GM18520 (cell line): ENCODE measurements around the gene C1QTNF5.

ENCODE experiments used
- ATAC-seq: cut with Tn5 transposase; IDR thresholded peaks from one replicate; pipeline ENCODE4 v1.9.1; 2021; ENCODE audit not compliant: unreplicated experiment

The C1QTNF5 gene

DNA sequence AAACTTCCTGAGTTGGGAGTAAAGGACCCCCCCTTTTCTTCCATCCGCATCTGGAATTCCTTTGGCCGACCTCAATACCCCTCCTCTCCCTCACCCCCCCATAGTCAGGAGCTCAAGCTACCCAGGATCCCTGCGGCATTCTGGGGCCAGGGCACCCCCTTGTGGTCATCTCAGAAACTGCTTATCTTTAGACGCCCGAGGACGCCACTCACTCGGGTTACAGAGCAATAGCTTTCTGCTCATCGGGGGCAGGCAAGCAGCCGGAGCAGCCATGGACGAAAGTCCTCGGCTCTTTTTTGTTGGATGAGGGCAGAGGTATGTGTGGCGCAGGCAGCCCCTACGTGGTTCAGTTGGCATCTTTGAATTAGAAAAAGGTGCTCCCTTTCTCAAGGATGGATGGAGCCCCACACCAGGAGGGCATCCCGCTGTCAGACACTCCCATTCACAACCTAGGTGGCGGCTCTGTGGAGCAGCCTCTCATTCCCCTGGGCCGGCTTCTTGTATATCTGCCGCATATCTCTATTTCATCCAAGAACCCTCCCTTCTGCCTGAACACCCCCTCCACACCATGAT, 2.3 kb downstream of the C1QTNF5 start:
- no peak for ATAC-seq

DNA sequence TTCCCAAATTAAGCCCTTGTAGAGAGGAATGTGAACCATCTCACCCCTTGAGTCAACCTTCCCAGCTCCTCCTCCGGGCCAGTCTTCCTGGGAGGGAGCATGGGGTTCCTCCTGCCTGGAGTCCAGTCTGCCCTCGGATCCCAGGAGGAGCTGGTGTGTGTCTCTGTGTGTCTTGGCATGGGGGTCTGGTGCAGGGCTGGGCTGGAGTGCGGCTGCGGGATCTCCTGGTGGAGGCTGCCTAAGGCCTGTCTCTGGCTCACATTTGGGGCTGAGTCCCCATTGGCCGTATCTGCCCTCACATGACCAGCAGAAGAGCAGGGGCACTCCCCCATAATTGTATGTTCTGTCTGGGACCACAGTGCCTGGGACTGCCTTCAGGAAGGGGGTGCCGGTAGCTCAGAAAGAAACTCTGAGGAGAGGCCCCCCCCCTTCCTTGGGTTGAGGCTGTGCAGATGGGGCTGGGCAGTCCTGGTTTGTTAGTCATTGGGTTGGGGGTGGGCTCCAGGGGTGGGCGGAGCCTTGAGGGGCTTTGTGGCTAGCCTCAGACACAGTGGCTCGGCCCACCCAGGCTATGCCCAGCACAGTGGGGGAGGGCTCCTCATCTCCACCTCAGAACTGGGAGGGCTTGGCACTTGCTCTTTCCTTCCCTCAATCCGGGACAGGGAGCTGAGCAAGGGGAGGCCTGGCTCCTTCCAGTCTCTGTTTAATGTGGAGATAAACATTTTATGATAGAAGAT, 2.9 kb downstream of the C1QTNF5 start:
- no peak for ATAC-seq

DNA sequence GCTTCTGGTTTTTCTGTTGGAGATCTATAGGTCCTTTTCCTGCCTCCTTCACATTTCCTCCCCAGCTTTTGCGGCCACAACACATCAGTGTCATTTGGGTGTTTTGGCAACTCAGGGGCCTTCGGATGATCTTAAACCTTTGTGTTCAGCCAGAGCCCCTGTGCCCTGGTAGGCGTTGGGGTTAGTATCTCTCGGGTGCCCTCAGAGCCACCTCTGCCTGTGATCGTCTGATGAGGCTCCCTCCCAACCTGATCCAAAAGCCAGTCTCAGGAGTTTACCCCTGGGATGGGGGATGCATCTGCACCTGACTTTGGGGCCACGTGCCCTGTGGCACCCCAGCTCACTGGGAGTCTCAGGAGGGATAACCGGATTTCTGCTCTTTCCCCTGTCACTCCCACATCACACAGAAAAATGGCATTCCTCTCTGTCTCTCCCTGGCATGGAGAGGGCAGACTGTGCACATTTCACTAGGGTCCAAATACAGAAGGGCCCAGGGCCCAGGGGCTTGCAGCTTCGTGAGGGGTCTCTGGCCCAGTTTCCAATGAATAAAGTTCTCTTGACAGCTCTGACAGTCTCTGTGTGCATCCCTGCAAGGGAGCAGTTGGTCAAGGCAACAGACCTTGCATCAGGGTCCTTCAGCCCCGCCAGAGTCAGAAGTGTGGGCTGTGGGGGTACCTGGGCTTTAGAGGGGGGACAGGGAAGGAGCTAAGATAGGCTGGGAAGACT, 3.8 kb downstream of the C1QTNF5 start:
- no peak for ATAC-seq

DNA sequence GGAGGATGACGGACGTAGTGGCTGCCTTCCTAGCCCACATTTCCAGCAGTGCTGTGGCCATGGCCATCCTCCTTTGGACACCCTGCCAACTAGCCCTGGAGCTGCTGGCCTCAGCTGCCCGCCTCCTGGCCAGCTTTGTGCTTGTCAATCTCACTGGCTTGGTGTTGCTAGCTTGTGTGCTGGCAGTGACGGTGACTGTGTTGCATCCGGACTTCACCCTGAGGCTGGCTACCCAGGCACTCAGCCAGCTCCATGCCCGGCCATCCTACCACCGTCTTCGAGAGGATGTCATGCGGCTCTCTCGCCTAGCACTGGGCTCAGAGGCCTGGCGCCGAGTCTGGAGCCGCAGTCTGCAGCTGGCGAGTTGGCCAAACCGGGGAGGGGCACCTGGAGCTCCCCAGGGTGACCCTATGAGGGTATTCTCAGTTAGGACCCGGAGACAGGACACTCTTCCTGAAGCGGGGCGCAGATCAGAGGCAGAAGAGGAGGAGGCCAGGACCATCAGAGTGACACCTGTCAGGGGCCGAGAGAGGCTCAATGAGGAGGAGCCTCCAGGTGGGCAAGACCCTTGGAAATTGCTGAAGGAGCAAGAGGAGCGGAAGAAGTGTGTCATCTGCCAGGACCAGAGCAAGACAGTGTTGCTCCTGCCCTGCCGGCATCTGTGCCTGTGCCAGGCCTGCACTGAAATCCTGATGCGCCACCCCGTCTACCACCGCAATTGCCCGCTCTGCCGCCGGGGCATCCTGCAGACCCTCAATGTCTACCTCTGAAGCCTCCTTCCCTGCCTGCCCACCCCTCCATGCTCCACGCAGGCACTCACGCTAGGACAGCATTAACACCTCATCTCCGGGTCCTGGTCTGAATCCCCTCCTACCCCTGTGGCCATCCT, 4.8 kb downstream of the C1QTNF5 start:
- no peak for ATAC-seq

DNA sequence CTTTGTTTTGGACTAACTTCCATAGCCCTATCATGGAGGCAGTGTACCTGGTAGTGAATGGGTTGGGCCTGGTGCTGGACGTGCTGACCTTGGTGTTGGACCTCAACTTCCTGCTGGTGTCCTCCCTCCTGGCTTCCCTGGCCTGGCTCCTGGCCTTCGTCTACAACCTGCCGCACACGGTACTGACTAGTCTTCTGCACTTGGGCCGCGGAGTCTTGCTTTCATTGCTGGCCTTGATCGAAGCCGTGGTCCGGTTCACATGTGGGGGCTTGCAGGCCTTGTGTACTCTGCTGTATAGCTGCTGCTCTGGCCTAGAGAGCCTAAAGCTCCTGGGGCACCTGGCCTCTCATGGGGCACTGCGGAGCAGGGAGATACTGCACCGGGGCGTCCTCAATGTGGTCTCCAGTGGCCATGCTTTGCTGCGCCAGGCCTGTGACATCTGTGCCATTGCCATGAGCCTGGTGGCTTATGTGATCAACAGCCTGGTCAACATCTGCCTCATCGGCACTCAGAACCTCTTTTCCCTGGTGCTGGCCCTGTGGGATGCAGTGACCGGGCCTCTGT, 5.5 kb downstream of the C1QTNF5 start:
- ATAC-seq = no peak

DNA sequence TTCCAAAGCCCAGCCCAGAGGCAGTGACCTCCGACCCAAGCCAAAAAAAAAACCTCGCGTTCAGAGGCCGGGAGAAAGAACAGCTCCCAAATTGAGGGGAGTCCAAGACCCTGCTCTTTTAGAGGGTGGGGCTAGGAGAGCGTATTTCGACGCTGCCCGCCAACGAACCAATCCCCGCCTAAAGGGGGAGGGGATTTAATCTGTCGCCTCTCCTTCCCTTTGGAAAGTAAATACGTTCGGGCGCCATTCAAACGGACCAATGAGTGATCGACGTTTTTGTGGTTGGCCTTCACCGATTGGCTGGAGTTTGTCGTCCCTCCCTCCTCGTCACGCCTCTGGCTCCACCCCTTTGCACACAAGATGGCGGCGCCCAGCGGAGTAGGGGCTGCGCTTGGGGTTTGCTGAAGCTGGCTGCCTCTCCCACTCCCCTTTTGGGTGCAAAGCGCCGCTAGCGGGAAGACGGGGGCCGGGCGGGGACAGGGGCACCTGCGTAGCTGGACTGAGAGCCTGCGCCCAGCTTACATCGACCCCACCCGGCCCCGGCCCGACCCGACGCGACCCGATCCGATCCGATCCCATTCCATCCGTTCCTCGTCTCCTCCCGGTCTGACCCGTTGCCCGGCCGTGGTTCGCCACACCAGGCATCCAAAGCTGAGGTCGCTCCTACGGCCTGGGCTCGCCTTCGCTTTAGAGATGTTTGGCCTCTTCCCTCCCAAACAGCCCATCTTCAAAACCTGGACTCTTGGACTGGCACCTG, 6.3 kb downstream of the C1QTNF5 start, which contains the start of gene RNF26:
Gene RNF26 (plus strand): TSS at position 354 of the 757 bp plus-strand sequence. CDS start 596 bp downstream, outside the sequence.
- peak; percentile 91 for ATAC-seq

DNA sequence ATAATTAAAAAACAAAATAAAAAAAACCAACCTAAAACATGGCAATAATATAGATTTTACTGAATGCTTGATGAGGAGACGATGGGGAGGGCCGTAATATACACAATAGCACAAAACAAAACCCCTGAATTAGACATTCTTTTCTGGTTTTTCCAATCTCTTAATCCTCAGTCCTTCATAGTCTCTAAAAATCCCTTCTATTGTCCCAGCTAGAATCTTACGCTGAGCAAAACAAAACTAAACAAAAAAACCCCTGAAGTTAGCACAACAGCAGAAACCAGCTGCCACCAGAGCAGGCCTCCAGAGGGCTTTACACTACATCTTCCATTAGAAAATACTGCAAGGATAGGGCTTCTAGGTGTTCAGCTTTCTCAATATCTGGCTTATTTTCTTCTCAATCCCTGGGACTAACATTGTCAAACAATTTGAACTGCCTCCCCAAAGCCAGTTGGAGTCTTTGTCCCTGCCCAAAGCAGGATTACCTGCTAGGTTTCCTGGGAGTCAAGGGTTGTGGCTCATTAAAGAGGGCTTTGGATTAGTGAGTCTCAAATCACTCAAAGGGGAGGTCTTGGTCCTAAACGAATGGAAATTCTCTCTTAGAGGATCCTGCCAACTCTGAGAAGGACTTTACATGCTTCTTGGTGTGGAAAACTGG, 8.4 kb downstream of the C1QTNF5 start:
- ATAC-seq = no peak

DNA sequence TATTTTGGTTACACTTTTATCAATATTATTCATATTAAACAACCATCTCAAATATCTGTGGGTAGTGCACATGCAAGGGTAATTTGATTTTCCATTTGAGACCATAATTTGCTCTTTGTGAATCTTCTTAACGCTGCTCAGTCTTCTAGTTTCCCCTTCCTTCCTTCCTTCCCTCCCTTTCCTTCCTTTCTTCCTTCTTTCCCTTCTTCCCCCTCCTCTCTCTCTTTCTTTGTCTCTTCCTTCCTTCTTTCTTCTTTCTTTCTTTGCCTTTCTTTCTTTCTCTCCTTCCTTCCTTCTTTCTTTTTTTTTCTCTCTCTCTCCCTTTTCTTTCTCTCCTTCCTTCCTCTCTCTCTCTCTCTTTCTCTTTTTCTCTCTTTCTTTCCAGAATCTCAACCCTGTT, 10.4 kb downstream of the C1QTNF5 start:
- ATAC-seq = no peak

DNA sequence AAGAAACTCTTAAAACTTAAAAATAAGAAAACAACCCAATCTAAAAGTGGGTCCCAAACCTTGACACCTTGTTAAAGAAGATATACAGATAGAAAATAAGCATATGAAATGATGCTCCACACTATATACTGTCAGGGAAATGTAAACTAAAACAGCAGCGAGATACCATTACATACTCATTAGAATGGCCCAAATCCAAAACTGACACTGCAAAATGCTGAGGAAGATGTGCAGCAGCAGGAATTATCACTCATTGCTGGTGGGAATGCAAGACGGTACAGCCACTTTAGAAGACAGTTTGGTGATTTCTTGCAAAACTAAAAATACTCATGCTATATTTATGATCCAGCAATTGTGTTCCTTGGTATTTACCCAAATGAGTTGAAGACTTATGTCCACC, 11.4 kb downstream of the C1QTNF5 start:
- no peak for ATAC-seq

DNA sequence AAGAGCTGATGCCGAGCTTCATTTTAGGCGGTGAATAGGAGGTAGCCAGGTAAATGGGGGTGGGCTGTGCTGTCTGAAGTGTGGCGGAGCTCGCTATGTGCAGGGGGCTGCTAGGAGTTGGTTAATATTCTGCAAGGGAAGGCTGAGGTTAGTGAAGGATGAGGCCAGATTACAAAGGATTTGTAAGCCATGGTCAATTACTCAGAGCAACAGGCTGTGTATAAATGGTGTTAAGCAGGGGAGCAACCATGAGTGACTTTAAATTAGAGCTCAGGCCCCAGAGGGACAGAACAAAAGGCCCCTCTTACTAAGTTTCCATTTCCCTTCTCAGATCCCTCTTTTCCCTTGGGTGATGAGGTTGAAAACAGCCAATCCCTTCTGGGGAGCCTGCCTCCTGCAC, 16.5 kb downstream of the C1QTNF5 start:
- ATAC-seq = no peak

DNA sequence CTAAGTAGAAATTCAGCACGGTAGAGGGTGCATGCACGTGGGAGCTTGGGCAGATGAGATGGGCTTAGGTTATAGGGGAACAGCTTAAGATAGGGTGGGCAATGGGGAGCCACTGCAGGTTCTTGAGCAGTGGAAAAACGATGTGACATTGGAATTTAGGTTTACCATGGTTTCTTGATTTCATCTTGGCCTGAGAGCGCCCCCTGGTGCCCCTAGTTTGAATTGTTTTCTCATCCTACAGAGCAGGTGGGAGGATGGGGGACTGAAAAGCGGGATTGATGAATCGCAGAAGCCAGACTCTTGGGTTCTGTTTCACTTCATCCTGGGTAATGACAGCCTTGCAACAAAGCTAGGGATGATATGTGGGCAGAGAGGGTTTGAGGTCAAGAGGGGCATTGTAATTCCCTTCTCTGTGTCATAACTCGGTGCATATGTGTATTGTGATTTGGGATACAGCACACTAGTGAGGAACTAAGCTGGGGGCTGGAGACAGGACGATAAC, 17.1 kb downstream of the C1QTNF5 start:
- no peak for ATAC-seq

DNA sequence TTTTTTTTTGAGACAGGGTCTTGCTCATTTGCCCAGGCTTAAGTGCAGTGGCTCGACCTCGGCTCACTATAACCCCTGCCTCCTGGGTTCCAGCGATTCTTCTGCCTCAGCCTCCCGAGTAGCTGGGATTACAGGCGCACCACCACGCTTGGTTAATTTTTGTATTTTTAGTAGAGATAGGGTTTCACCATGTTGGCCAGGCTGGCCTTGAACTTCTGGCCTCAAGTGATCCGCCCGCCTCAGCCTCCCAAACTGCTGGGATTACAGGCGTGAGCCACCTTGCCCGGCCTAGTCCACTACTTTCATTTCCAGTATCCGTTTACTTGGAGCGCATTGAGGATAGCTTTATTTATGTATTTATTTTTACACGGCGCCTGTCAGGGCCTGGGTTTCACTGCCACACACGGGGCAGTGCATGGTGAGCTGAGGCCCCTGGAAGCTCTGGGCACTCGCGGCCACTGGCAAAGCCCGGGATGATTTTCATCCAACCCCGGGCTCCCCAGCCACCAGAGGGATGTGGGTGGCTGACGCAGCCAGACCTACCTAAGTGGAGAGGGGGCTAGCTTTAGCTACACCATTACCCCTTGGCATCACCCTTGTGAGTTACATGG, 17.7 kb downstream of the C1QTNF5 start:
- no peak for ATAC-seq

DNA sequence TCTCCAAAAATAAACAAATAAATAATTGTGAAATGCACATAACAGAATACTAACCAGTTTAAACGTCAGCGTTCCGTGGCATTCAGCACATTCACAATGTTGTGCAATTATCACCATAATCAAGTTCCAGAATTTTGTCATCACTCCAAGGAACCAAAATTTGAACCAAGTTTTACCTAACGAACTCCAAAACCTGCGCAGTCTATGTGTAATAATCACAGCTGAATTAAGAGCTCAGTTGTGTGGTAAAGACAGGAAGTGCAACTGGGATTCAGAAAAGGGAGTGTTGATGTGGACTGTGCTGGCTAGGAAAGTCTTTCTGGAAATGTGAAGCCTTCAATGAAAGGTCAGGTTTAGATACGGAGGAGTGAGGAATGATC, 18.3 kb downstream of the C1QTNF5 start:
- no peak for ATAC-seq

DNA sequence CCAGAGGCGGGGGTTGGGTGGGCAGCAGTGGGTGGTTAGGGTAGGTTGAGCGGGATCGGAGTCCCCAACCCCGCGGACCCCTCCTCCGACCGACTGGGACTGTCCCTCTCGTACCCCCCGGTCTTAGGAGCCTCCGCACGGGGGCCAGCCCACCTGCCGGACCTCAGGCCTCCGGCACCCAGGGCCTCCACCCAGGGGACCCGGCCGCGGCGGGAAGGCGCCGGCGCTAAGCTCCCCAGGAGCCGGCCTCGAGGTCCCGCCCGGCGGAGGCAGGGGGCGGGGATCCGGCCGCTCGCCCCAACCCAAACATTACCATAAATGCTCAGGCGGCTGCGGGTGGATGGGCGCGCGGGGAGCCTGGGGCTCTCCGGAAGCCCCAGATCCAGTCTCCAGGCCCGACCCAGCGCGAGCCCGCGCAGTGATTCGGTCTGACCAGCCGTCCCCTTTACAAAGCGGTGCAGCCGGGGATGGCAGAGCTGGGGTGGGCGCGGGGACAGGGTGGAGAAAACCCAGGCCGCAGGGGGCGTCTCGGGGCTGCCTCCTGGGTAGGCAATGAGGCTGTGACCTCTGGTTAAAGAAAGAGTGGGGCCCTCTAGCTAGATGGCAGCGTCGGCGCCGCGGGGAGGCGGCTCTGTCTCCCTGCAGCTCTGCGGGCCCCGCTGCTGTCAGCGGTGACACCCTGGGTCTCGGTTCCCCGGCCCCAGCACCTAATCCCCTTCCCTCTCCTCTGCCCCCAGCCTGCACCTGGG, 19.7 kb downstream of the C1QTNF5 start:
- no peak for ATAC-seq

DNA sequence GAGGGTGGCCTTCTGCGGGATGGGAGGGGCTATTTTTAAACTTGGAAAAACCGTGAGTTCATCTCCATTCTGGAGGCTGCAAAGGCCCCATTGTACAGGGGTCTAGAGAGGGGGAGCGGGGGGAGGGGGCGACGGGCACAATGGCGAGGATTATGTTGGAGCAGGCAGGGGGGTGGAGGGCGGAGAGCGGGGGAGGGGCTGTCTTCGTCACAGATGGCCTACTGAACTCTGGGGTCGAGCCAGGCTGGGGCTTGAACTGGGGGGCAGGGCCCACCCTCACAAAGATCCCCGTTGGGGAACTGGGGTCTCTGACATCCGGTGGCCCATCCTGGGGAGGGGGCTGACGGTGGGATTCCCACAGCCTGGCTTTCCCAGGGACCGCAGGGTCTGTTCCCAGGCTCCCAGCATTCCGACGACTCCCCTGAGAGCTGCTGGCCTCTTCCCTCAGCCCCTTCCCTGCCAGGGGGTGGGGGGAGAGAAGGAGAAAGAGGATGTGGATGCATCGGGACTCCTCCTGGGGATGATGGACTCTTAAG, 20.4 kb downstream of the C1QTNF5 start:
- no peak for ATAC-seq

DNA sequence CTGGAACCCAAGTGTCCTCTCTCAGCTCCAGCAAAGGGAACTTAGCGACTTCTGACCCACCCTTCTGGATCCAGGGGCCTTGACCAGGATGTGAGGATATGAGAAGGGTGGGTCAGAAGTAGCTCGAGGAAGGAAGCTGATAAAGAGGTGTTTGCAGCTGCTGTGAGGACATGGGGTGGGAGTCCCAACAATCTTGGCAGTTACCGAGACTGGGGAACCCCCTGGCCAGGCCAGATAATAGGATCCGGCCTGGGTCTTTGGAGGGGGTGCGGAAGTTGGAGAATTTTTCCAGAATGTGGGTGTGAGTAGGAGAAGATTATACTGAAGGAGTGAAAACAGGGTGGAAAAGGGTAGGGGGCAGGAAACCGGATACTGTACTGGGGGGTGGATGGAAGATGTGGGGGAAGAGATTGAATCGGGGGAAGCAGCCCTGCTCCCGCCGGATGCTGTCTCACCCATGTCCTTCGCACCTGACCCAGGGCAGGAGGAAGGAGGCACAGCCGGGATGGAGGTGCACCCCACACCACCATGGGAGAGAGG, 20.9 kb downstream of the C1QTNF5 start:
- ATAC-seq = no peak

DNA sequence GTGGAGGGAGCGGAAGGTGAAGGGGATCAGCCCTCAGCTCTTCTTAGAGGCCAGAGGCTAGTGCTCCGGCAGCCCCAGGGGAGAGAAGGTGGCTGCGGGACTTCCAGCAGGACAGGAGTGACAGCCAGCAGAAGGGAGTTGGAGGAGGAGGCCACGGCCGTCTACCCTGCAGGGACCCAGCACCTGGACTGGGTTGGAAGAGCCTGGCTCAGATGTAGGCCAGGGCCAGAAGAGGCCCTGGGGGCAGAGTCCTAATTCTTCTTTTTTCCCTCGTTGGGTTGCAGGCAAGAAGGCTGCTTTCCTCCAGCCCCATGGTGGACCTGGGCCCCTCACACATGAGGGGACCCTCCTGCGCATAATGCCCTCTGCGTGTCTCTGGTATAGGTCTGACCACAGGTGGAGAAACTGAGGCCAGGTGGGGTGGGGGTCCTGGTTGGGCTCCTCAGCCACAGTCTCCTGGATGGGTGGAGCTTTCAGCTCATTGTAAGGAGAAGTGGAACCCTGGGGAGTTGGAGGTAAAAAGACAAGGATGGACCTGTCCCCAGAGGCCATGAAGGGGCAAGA, 21.5 kb downstream of the C1QTNF5 start:
- no peak for ATAC-seq
